CD14-positive monocyte (primary cell): ENCODE results near the gene ZNF83. TPM values are rescaled to one million over a fixed set of nuclear protein-coding genes. Genes with fewer than 3 reads are reported as not detected.

Experiments
- DNase-seq, 3 donors: peaks; one replicate each; pipeline ENCODE4 v3.0.0-alpha.2; 2011 to 2022
- H2AFZ ChIP-seq: 2 replicates; pipeline ENCODE4 v1.6.0; 2012; ENCODE audit warnings: mild to moderate bottlenecking, low read depth, low read length, inconsistent platforms; ENCODE audit not compliant: insufficient read depth, poor library complexity, severe bottlenecking
- H3K27ac ChIP-seq, 2 donors: 1 replicate in 1 of 2; 2 replicates in 1 of 2; pipeline ENCODE4 v1.5.1; 2012 to 2013; ENCODE audit warnings: low read length in 2 of 2, control low read depth in 1 of 2, inconsistent platforms in 1 of 2, low read depth in 1 of 2, mild to moderate bottlenecking in 1 of 2
- H3K27me3 ChIP-seq, 2 donors: one replicate each; pipeline versions ENCODE4 v1.6.0 to v1.6.1; 2011 to 2013; ENCODE audit warnings: low read length in 2 of 2; ENCODE audit not compliant: control insufficient read depth in 2 of 2, insufficient read depth in 2 of 2
- H3K36me3 ChIP-seq, 2 donors: replicated peaks in 1 of 2; 1 replicate in 1 of 2; 2 replicates in 1 of 2; pipeline versions ENCODE4 v1.5.1 to v1.6.1; 2012 to 2013; ENCODE audit warnings: low read length in 2 of 2, control low read depth in 1 of 2, inconsistent platforms in 1 of 2, mild to moderate bottlenecking in 1 of 2; ENCODE audit not compliant: insufficient read depth in 2 of 2, control insufficient read depth in 1 of 2
- H3K4me1 ChIP-seq, 2 donors: 1 replicate in 1 of 2; 2 replicates in 1 of 2; pipeline versions ENCODE4 v1.5.1 to v1.6.1; 2012 to 2013; ENCODE audit warnings: low read length in 2 of 2, control low read depth in 1 of 2, inconsistent platforms in 1 of 2, mild to moderate bottlenecking in 1 of 2, moderate library complexity in 1 of 2; ENCODE audit not compliant: insufficient read depth in 2 of 2, control insufficient read depth in 1 of 2
- H3K4me2 ChIP-seq: replicated peaks from 2 replicates; pipeline ENCODE3; 2012; ENCODE audit warnings: low read length, moderate library complexity, mild to moderate bottlenecking; ENCODE audit not compliant: poor library complexity, severe bottlenecking; ENCODE audit errors: extremely low read depth
- H3K4me3 ChIP-seq, 3 experiments: fragments of 200-600 bp in 1 of 3; sonication (generic) in 1 of 3; replicated peaks in 1 of 3; 1 replicate in 2 of 3; 2 replicates in 1 of 3; pipeline ENCODE4 v1.5.1; 2011 to 2013; ENCODE audit warnings: low read length in 3 of 3, mild to moderate bottlenecking in 3 of 3, control low read depth in 2 of 3, low read depth in 2 of 3, inconsistent platforms in 1 of 3, moderate library complexity in 1 of 3
- H3K79me2 ChIP-seq: 2 replicates; pipeline ENCODE4 v1.6.0; 2012; ENCODE audit warnings: mild to moderate bottlenecking, control low read depth, inconsistent platforms, low read length, moderate library complexity; ENCODE audit not compliant: insufficient read depth
- H3K9ac ChIP-seq: 2 replicates; pipeline ENCODE4 v1.6.0; 2017; ENCODE audit warnings: low read length, mild to moderate bottlenecking; ENCODE audit not compliant: insufficient read depth, poor library complexity, severe bottlenecking
- H3K9me3 ChIP-seq, 2 donors: replicated peaks in 1 of 2; 1 replicate in 1 of 2; 2 replicates in 1 of 2; pipeline versions ENCODE4 v1.5.1 to v1.6.1; 2012 to 2013; ENCODE audit warnings: low read length in 2 of 2, control low read depth in 1 of 2; ENCODE audit not compliant: control insufficient read depth in 1 of 2, insufficient read depth in 1 of 2
- H4K20me1 ChIP-seq: 2 replicates; pipeline ENCODE4 v1.6.0; 2012; ENCODE audit warnings: mild to moderate bottlenecking, low read length, control low read depth, moderate library complexity; ENCODE audit not compliant: insufficient read depth
- H3K27ac Mint-ChIP-seq, 7 donors: one replicate each; pipeline ENCODE4 v1.8.0; 2020; ENCODE audit warnings: mild to moderate bottlenecking in 7 of 7, mixed read lengths in 7 of 7, moderate library complexity in 6 of 7, inconsistent platforms in 2 of 7
- H3K27me3 Mint-ChIP-seq, 3 donors: one replicate each; pipeline ENCODE4 v1.8.0; 2021 to 2022; ENCODE audit warnings: low read depth in 3 of 3, mild to moderate bottlenecking in 3 of 3, mixed read lengths in 3 of 3, moderate library complexity in 3 of 3, inconsistent platforms in 1 of 3
- H3K36me3 Mint-ChIP-seq, 2 donors: one replicate each; pipeline ENCODE4 v1.8.0; 2020; ENCODE audit warnings: mixed read lengths in 2 of 2, inconsistent platforms in 1 of 2, mild to moderate bottlenecking in 1 of 2
- H3K4me1 Mint-ChIP-seq: one replicate; pipeline ENCODE4 v1.8.0; 2020; ENCODE audit warnings: mild to moderate bottlenecking, mixed read lengths
- H3K4me3 Mint-ChIP-seq, 2 donors: one replicate each; pipeline ENCODE4 v1.8.0; 2020; ENCODE audit warnings: mild to moderate bottlenecking in 2 of 2, mixed read lengths in 2 of 2, moderate library complexity in 1 of 2
- H3K9me3 Mint-ChIP-seq, 7 donors: one replicate each; pipeline ENCODE4 v1.8.0; 2020 to 2022; ENCODE audit warnings: mixed read lengths in 7 of 7, mild to moderate bottlenecking in 6 of 7, moderate library complexity in 6 of 7, inconsistent platforms in 2 of 7
- CTCF ChIP-seq: fragments of 200-600 bp; IDR thresholded peaks from one replicate; pipeline ENCODE4 v1.8.0; 2022; ENCODE audit warnings: antibody characterized with exemption, mild to moderate bottlenecking
- WGBS: methylation state at CpG from one replicate; pipeline ENCODE4 v1.1.5; 2013; ENCODE audit warnings: missing lambda C conversion rate; ENCODE audit not compliant: insufficient coverage; 5-methylcytosine and 5-hydroxymethylcytosine counted together
- intact Hi-C, 2 donors: fragments of 100-400 bp; cut with micrococcal nuclease; formaldehyde crosslinking; loops; one replicate each; pipeline versions ENCODE4 v1.15.0 to v1.15.1; 2023
- polyA minus RNA-seq: library from RNA; depleted of rRNA, polyadenylated mRNA; stranded (reverse); fragments of >200 nt; gene quantifications from 2 replicates; pipeline ENCODE4 v1.2.3, GENCODE V29; 2012
- polyA plus RNA-seq, 3 donors: library from polyadenylated mRNA; depleted of rRNA in 1 of 3; unstranded in 2 of 3; stranded (reverse) in 1 of 3; fragments of 300-500 nt in 2 of 3; fragments of >200 nt in 1 of 3; fragmentation: Illumina TruSeq in 2 of 3; gene quantifications; 1 replicate in 2 of 3; 2 replicates in 1 of 3; pipeline ENCODE4 v1.2.3, GENCODE V29; 2012 to 2021
- total RNA-seq, 12 experiments: library from RNA in 1 of 12; stranded (reverse) in 1 of 12; fragments of 120-200 nt in 1 of 12; gene quantifications; one replicate each; pipeline ENCODE4 v1.2.4 and lab custom pipeline; 2013 to 2026; ENCODE audit warnings: mixed read lengths in 6 of 12, inconsistent platforms in 1 of 12

ZNF83 gene
- total RNA-seq (2013): 32.0 TPM
- polyA plus RNA-seq (10 to 100 TPM in 1 of 3 donors, 1 to 10 TPM in 2; 2.4 to 47.1 (median 7.2) TPM), polyA minus RNA-seq (12.3 and 17.4 TPM in 2 replicates), total RNA-seq (lab: John Stamatoyannopoulos, UW) (1.8 to 20.7 (median 15.7) reads per million in 11 experiments)

DNA sequence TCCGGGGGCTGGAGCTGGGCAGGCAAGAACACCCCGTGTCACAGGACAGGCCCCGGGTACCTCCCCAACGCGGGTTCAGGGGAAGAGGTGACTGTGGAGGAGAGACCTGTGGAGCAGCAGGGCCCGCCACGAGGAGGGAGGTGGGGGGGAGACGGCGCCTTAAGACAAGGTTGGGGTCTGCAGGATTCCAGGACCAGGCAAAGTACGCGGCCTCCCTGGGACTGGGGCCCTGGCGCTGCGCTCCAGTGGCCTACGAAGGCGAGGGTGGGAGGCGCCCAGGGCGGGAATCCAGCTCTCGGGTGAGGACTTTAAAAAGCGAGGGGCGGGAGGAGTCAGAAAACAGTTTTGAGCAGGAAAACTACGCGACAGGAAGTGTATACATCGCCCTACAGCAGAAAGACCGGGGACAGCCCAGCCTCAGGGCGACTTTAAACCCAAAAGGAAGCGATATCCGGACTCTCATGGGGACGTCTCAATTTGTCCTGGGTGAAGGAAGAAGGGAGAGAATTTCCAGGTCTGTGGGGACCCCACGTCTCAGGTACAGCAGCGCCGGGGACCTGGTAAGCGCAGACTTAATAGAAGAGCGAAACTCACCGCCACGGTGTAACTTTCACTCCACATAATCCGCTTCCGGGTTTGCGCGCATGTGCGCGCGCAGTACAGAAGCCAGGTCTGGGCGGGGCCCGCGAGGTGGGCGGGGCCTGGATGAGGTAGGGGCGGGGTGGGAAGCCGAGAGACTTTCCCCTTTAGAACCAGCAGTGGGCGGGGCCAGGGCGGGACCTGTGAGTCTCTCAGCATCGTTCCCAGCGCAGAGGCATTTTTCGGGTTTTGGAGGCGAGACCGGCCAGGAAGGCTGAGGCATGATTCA lies at the start of gene ZNF83:
Gene ZNF83, minus strand, starts transcription at position 638 of the 868 bp plus-strand sequence.
- no peaks in the 10 kb centered on the region for H3K27me3 ChIP-seq
- Mint-ChIP-seq H3K36me3 (peaks cover 7 to 19% of the 10 kb centered on the region in 2 donors), H3K4me3 (peak within 1 kb of the TSS; percentile 96 to 97), H3K4me1 (peaks cover 22% of the 10 kb centered on the region), H3K9me3 (peaks cover 26 to 91% (median 69%) of the 10 kb centered on the region in 7 donors), H3K27me3 (peaks cover 0 to 3% (median 1%) of the 10 kb centered on the region in 3 donors), H3K27ac (peak within 1 kb of the TSS; percentile 86 to 99 (median 93))
- H2AFZ ChIP-seq: peak within 1 kb of the TSS; percentile 90
- H3K36me3 ChIP-seq: peaks cover 0 to 4% of the 10 kb centered on the region in 2 donors
- H3K27ac ChIP-seq: peak within 1 kb of the TSS; percentile 83 to 95
- intact Hi-C loops: loop anchor here (2.0 to 10.0 kb wide), 6 partner anchors 36 to 1197 kb away; partner anchors contain the start of genes ZNF808 (in 2 of the 2), ZNF701 (in 1 of the 2) and ZNF816 (in 1 of the 2)
- no peaks in the 10 kb centered on the region for H3K79me2 ChIP-seq
- H3K4me3 ChIP-seq: peak within 1 kb of the TSS; percentile 90 to 92 (median 91)
- peak; percentile 84 to 92 (median 89) for DNase-seq
- no peak for TF ChIP-seq CTCF
- no peaks in the 10 kb centered on the region for H4K20me1 ChIP-seq
- H3K9ac ChIP-seq: peak within 1 kb of the TSS; percentile 77
- peak within 1 kb of the TSS; percentile 91 for H3K4me2 ChIP-seq
- peaks cover 16 to 19% of the 10 kb centered on the region in 2 donors for H3K4me1 ChIP-seq
- under 1% methylated on average over 31 of the region's 55 CpGs for WGBS
- H3K9me3 ChIP-seq: peaks cover 17 to 27% of the 10 kb centered on the region in 2 donors

DNA sequence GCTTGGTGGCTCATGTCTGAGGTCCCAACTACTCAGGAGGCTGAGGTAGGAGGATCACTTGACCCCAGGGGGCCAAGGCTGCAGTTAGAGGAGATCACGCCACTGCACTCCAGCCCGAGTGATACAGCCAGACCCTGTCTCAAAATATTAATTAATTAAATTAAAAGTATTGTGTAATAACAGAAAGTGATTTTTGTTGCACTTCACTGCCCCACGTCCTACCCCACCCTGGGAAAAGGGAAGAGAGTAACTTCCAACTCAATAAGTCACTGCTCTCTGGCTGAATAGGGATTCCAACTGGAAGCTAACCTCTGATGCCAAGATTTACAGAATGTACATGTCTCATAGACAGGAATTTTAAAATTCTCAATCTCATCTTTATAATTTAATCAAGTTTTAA lies 49.5 kb upstream of the ZNF83 start:
- Mint-ChIP-seq H3K4me3 (no peak overlapping the region), H3K27ac (no peak overlapping the region), H3K36me3 (peaks cover 15 to 24% of the 10 kb centered on the region in 2 donors), H3K27me3 (peaks cover 0 to 10% (median 0%) of the 10 kb centered on the region in 3 donors), H3K9me3 (peaks cover 0 to 57% (median 31%) of the 10 kb centered on the region in 7 donors), H3K4me1 (peaks cover 40% of the 10 kb centered on the region)
- TF ChIP-seq CTCF: no peak
- Histone ChIP-seq H3K9me3 (peaks cover 0 to 14% of the 10 kb centered on the region in 2 donors), H3K79me2 (peaks cover 56% of the 10 kb centered on the region), H3K27me3 (no peaks in the 10 kb centered on the region), H2AFZ (no peak overlapping the region), H4K20me1 (no peaks in the 10 kb centered on the region), H3K4me3 (no peak overlapping the region), H3K4me1 (peaks cover 31 to 33% of the 10 kb centered on the region in 2 donors), H3K9ac (no peak overlapping the region), H3K36me3 (peaks cover 0 to 10% of the 10 kb centered on the region in 2 donors), H3K27ac (no peak overlapping the region), H3K4me2 (no peak overlapping the region)
- intact Hi-C loops: no loop called here
- DNase-seq: no peak
- WGBS: no CpG with 5 or more reads among the region's 3 CpGs
